ENCODE data around the gene SIAH2. TPM values are rescaled to one million over a fixed set of nuclear protein-coding genes. Genes with fewer than 3 reads are reported as not detected.
A peak's percentile ranks its signal among the peaks of the same experiment; 100 is the strongest.

SIAH2 gene
- polyA plus RNA-seq, 3 donors = 24.6 to 43.5 (median 28.2) TPM

- Histone ChIP-seq H3K9ac (ENCODE audit: insufficient read depth, low read length, poor library complexity, severe bottlenecking) (no peak overlapping the region), H3K4me1 (ENCODE audit: control insufficient read depth in 1 of 2, insufficient read depth in 2 of 2, low read length in 2 of 2) (peaks cover 0 to 3% of the 10 kb centered on the region in 2 donors), H3K36me3 (replicated peaks in 1 of 2; ENCODE audit: control insufficient read depth in 1 of 2, insufficient read depth in 2 of 2, low read length in 2 of 2) (no peaks in the 10 kb centered on the region), H3K9me3 (replicated peaks in 1 of 2; ENCODE audit: control insufficient read depth in 1 of 2, insufficient read depth in 1 of 2, low read length in 2 of 2) (no peaks in the 10 kb centered on the region), H2AFZ (ENCODE audit: insufficient read depth, low read depth, low read length, poor library complexity, severe bottlenecking) (no peak overlapping the region), H3K4me3 (replicated peaks in 1 of 3; ENCODE audit: low read depth in 2 of 3, low read length in 3 of 3) (no peak overlapping the region), H3K27ac (ENCODE audit: low read depth in 1 of 2, low read length in 2 of 2) (no peak overlapping the region), H4K20me1 (ENCODE audit: insufficient read depth, low read length) (no peaks in the 10 kb centered on the region), H3K27me3 (ENCODE audit: control insufficient read depth in 2 of 2, insufficient read depth in 2 of 2, low read length in 2 of 2) (no peaks in the 10 kb centered on the region), H3K4me2 (replicated peaks; ENCODE audit: extremely low read depth, low read length, poor library complexity, severe bottlenecking) (no peak overlapping the region), H3K79me2 (ENCODE audit: insufficient read depth, low read length) (no peaks in the 10 kb centered on the region)
- Mint-ChIP-seq H3K27ac (no peak overlapping the region), H3K4me1 (peaks cover 2% of the 10 kb centered on the region), H3K4me3 (no peak overlapping the region), H3K9me3 (peaks cover 0 to 1% (median 0%) of the 10 kb centered on the region in 7 donors), H3K36me3 (no peaks in the 10 kb centered on the region), H3K27me3 (ENCODE audit: low read depth in 3 of 3) (peaks cover 0 to 1% (median 1%) of the 10 kb centered on the region in 3 donors)
- 100% methylated on average over 2 of the region's 7 CpGs for WGBS (ENCODE audit: insufficient coverage)
- no peak for DNase-seq
- intact Hi-C loops (cut with micrococcal nuclease) = loop anchor here (10.0 kb wide), 2 partner anchors 49 to 419 kb away; no protein-coding TSS in a partner anchor
- TF ChIP-seq CTCF (IDR thresholded peaks at IDR 0.05) = no peak
Measured at GRCh38 chr3:150725548-150725947, 37.4 kb downstream of the SIAH2 start.

- Histone ChIP-seq H2AFZ (ENCODE audit: insufficient read depth, low read depth, low read length, poor library complexity, severe bottlenecking) (no peak overlapping the region), H4K20me1 (ENCODE audit: insufficient read depth, low read length) (no peaks in the 10 kb centered on the region), H3K4me1 (ENCODE audit: control insufficient read depth in 1 of 2, insufficient read depth in 2 of 2, low read length in 2 of 2) (peaks cover 0 to 3% of the 10 kb centered on the region in 2 donors), H3K27ac (ENCODE audit: low read depth in 1 of 2, low read length in 2 of 2) (no peak overlapping the region), H3K79me2 (ENCODE audit: insufficient read depth, low read length) (no peaks in the 10 kb centered on the region), H3K27me3 (ENCODE audit: control insufficient read depth in 2 of 2, insufficient read depth in 2 of 2, low read length in 2 of 2) (no peaks in the 10 kb centered on the region), H3K9me3 (replicated peaks in 1 of 2; ENCODE audit: control insufficient read depth in 1 of 2, insufficient read depth in 1 of 2, low read length in 2 of 2) (no peaks in the 10 kb centered on the region), H3K9ac (ENCODE audit: insufficient read depth, low read length, poor library complexity, severe bottlenecking) (no peak overlapping the region), H3K36me3 (replicated peaks in 1 of 2; ENCODE audit: control insufficient read depth in 1 of 2, insufficient read depth in 2 of 2, low read length in 2 of 2) (no peaks in the 10 kb centered on the region), H3K4me3 (replicated peaks in 1 of 3; ENCODE audit: low read depth in 2 of 3, low read length in 3 of 3) (no peak overlapping the region), H3K4me2 (replicated peaks; ENCODE audit: extremely low read depth, low read length, poor library complexity, severe bottlenecking) (no peak overlapping the region)
- TF ChIP-seq CTCF (IDR thresholded peaks at IDR 0.05) = no peak
- Mint-ChIP-seq H3K27me3 (ENCODE audit: low read depth in 3 of 3) (peaks cover 0 to 1% (median 1%) of the 10 kb centered on the region in 3 donors), H3K4me3 (no peak overlapping the region), H3K9me3 (peaks cover 0 to 1% (median 0%) of the 10 kb centered on the region in 7 donors), H3K36me3 (no peaks in the 10 kb centered on the region), H3K27ac (peak overlapping the region in 2 of 7 donors; percentile 20 to 54), H3K4me1 (peaks cover 2% of the 10 kb centered on the region)
- intact Hi-C loops (cut with micrococcal nuclease) = loop anchor here (5.0 to 10.0 kb wide), 3 partner anchors 51 to 421 kb away; no protein-coding TSS in a partner anchor
- DNase-seq = no peak
- WGBS (ENCODE audit: insufficient coverage) = 100% methylated on average over 3 of the region's 6 CpGs
Measured at GRCh38 chr3:150723946-150724345, 39.0 kb downstream of the SIAH2 start.

All from CD14-positive monocyte (primary cell).